GM12892 (cell line): ENCODE results near the gene GRM1.

Experiments
- POLR2A ChIP-seq: IDR thresholded peaks from 2 replicates; pipeline ENCODE4 v1.6.1; 2011; ENCODE audit warnings: low read depth, low read length, control low read depth
- POLR2AphosphoS5 ChIP-seq: IDR thresholded peaks from 2 replicates; pipeline ENCODE4 v1.6.1; 2011; ENCODE audit warnings: low read depth, low read length, control low read depth

DNA sequence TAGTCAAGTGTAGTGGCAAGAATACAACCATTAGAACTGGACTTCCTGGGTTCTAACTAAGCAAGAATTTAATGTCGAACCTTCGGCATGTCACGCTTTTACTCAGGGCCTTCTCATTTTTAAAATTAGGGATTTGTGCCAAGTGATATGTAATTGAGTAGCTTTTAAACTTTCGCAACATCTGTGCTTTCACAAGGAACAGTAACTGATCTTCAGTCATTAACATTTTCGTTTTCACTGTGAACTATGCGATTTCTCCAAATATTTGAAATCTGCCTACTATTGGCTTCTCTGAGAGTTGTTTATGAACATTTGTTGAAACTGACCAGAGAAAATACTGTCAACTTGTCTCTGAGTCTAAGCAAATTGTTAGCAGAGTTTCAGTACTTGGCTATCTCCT is 27.6 kb downstream of the GRM1 start:
- no peak for TF ChIP-seq POLR2A
- no peak for TF ChIP-seq POLR2AphosphoS5
